ENCODE measurements around the gene TBX18.

TBX18 gene

GRCh38 chr6:84763003-84763885 lies 1.2 kb downstream of the TBX18 start (continued):
- TF ChIP-seq OSR2 (tag by site-specific recombination; IDR thresholded peaks at IDR 0.05) (no peak), ZNF629 (tag by site-specific recombination; IDR thresholded peaks at IDR 0.05) (no peak), ZNF449 (tag by site-specific recombination; IDR thresholded peaks at IDR 0.05) (no peak), PRDM10 (tag by site-specific recombination; IDR thresholded peaks at IDR 0.05) (peak; percentile 19), SP2 (tag by site-specific recombination; IDR thresholded peaks at IDR 0.05) (peak; percentile 83), ZNF398 (tag by site-specific recombination; IDR thresholded peaks at IDR 0.05) (no peak), GFI1B (tag by site-specific recombination; IDR thresholded peaks at IDR 0.05) (no peak), ZBTB6 (tag by site-specific recombination; IDR thresholded peaks at IDR 0.05) (0 out of 2 replicates have a peak, but pooled peaks have one; percentile 25), PRDM2 (tag by site-specific recombination; IDR thresholded peaks at IDR 0.05; ENCODE audit: borderline replicate concordance) (no peak), ZNF639 (tag by site-specific recombination; IDR thresholded peaks at IDR 0.05) (0 out of 2 replicates have a peak, but pooled peaks have one; percentile 9), ZNF26 (tag by site-specific recombination; IDR thresholded peaks at IDR 0.05) (no peak), ZNF184 (tag by site-specific recombination; IDR thresholded peaks at IDR 0.05) (no peak), PATZ1 (tag by site-specific recombination; IDR thresholded peaks at IDR 0.05) (0 out of 2 replicates have a peak, but pooled peaks have one; percentile 27), PRDM6 (tag by site-specific recombination; IDR thresholded peaks at IDR 0.05) (no peak), ZNF202 (tag by site-specific recombination; IDR thresholded peaks at IDR 0.05; ENCODE audit: borderline replicate concordance) (no peak)
